Activated CD4-positive, CD25-positive, alpha-beta regulatory T cell treated with anti-CD3 and anti-CD28 coated beads, Interleukin-2, amount 50 U/mL, for 24 hours (primary cell): ENCODE results near the gene PPDPF.
"Not testable (repeated sequence)": the region's sequence is repeated elsewhere in the genome, so short reads cannot be mapped to it uniquely, and the experiment has no call there.

ENCODE experiments used
- ATAC-seq, 2 donors: fragments of 150-1000 bp; cut with Tn5 transposase; one replicate each; pipeline ENCODE4 v1.10.0; 2021; ENCODE audit warnings: mild to moderate bottlenecking in 1 of 2, moderate library complexity in 1 of 2

PPDPF gene

DNA sequence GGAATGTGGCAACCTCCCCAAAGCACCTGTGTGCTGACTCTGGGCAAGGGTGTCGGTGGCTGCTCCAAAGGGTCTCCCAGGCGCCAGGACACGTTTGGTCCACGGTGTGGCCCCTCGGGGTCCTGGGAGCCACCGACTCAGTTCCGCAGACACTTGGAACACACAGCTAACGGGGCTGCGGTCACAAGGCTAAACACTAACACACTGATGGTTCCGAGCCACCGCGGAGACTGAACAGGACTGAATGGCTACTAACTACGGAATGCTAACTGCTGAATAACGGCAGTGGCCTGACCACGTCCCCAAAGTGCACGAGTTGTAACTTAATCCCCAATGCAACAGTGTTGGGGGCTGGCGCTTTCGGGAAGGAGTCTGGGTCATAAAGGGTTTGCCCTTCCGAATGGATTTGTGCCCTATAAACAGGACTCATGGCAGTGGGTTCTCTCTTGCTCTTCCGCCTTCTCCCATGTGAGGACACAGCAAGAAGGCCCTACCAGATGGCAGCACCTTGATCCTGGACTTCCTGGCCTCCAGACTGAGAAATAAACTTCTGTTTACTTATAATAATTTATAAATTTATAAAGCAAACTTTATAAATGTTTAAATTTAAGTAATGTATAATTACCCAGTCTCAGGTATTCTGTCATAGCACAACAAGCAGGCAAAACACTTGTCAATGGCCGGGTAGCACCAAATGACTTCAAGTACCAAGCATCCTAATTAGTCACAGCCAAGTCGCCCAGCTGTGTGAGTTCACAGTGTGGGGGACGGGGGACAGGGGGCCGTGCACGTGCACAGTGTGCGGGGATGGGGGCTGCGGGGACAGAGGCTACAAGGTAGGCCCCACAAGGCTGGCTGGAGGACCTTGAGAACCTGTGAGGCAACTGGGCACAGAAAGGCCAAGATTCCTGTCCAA lies 19.4 kb upstream of the PPDPF start:
- ATAC-seq, result no peak

- ATAC-seq, result no peak
Observed at GRCh38 chr20:63501818-63502670, 18.5 kb upstream of the PPDPF start.

DNA sequence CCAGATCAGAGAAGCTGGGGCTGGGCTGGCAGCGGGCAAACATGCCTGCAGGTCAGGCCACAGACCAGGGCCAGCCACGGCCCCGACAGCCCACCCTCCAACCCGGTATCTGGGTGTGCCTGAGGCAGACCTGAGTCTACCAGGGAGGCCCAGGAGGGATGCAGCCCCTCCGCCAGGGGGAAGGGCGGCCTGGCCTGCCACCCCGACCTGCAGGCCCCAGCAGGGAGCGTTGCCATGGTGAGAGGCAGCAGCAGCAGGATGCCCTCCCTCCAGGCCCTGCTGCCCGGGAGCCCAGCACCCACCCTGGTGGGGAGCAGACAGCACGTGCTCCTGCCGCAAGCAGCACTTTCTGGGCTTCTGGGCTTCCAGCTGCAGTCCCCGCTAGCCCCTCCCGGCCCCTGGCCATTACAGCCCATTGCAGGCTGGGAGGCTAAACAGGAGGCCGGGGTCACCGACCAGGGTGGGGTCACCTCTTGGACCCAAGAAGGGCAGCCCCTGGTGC lies 17.8 kb upstream of the PPDPF start:
- no peak for ATAC-seq

DNA sequence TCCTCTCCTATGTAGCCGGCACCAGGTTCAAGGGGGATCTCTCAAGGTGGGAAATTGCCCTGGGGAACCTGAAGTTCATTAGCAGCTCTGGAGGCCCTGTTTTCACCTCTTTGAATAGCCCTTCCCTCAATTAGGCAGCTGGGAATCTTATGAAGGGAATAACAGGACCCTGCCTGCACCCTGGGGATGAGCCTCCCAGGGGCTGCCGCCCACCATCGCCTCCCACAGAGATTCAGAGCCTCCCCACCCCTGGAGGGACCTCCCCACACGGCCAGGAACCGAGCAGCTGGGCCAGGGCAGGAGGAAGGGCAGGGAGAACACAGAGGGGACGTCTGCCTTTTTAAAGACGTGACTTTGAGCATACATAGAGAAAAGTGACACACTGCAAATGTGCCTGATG lies 17.0 kb upstream of the PPDPF start:
- ATAC-seq, result no peak

DNA sequence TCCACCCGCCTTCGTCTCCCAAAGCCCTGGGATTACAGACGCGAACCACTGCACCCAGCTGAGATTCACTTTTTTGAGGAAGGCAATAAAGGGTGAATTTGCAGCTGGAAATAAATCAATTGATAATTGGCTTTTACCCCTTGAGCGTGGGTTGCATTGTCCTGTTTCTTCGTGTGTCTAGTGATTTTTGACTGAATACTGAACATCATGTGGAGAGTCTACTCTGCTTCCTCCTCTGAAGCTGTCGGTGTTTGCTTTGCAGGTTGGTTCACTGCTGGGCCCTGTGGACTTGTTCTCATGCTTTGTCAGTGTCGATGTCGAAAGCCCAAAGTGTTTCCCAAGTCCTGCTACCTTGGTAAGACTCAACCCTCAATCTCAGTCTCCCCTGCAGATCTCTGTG lies 15.9 kb upstream of the PPDPF start:
- no peak for ATAC-seq

GRCh38 chr20:63505281-63505680 lies 15.3 kb upstream of the PPDPF start:
- no peak for ATAC-seq

DNA sequence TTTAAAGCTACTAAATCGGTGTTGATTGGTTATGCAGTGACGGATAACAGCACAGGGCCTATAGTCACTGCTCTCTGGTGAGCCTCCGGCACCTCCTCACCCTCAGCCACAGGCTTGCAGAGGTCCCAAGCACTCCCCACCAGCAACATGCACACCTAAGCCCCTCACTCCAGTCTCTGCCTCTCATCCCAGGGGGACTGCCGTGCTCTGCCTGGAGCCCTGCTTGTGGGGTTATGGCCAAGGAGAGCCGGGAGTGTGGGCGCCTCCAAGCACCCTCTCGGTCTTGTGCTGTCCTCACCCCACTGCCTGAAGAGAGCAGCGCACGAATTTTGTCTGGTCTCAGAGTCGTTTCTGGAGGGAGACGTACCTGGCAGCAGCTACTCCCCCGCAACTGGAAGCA lies 14.8 kb upstream of the PPDPF start:
- ATAC-seq, result no peak

DNA sequence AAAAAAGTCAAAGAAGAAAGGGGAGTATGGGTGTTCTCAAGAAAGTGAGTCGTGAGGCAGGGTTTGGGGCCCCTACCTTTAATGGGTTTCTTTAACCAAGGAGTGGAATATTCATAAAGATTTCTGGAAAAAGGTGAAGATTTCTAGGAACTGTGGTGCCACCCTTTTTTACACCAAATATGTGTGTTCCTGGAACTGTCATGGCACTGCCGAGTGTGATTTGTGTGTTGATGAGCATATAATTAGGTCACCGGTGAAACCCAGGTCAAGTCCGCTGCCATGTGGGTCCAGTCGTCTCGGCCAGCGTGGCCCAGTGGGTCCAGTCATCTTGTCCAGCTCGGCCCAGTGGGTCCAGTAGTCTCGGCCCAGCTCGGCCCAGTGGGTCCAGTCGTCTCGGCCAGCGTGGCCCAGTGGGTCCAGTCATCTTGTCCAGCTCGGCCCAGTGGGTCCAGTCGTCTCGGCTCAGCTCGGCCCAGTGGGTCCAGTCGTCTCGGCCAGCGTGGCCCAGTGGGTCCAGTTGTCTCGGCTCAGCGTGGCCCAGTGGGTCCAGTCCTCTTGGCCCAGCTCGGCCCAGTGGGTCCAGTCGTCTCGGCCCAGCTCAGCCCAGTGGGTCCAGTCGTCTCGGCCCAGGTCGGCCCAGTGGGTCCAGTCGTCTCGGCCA lies 13.4 kb upstream of the PPDPF start:
- ATAC-seq, result peak in 1 of 2 donors; percentile 36

- peak in 1 of 2 donors; percentile 13 for ATAC-seq
Observed at GRCh38 chr20:63508072-63508768, 12.3 kb upstream of the PPDPF start.

DNA sequence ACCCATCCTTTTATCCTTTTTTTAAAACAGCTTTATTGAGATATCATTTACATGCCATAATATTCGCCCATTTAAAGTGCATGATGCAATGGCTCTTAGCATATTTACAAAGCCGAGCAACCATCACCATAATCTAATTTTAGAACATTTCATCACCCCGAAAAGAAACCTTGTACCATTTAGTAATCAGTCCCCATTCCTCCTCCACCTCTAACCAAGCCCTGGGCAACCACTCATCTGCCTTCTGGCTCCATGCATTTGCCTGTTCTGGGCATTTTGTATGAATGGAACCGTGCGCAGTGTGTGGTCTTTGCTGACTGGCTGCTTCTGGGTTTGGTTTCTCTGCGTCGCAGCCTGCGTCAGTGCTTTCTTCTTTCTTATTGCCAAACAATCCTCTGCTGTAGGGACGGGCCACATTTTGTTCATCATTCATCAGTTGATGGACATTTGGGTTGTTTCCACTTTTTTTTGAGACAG lies 11.4 kb upstream of the PPDPF start:
- no peak for ATAC-seq

GRCh38 chr20:63513207-63513606 lies 7.4 kb upstream of the PPDPF start:
- no peak for ATAC-seq

DNA sequence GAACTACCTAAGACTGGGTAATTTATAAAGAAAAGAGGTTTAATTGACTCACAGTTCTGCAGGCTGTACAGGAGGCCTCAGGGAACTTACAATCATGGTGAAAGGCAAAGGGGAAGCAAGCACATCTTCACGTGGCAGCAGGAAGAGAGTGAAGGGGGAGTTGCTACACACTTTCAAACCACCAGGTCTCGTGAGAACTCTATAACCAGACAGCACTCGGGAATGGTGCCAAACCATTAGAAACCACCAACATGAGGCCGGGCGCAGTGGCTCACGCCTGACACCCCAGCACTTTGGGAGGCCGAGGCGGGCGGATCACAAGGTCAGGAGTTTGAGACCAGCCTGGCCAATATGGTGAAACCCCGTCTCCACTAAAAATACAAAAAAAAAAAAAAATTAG lies 6.0 kb upstream of the PPDPF start:
- not testable (repeated sequence) for ATAC-seq

- no peak for ATAC-seq
Observed at GRCh38 chr20:63517376-63518309, 2.9 kb upstream of the PPDPF start.

DNA sequence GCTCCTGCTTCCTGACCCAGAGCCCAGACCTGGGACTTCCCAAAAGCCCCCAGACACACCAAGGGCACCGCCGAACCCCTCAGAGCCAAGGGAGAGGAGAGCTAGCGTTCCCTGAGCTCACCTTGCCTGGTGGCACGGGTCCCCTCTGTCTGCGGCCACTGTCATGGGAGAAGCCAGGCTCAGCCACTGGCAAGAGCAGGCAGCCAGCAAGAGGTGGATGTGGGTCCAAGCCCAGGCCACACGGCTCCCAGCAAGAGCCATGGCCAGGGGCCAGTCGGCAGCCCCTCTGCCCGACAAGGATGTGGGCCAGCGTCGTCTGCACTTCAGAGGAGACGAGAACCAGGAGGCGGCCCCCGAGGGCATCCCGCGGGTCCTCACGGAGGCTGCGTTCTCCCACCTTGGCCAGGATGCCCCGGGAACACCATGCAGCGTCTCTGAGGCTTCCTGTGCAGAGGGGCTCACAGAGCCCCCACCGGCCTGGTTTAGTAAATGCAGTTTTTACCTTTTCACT lies 2.2 kb upstream of the PPDPF start:
- ATAC-seq, result no peak

GRCh38 chr20:63518946-63519667 lies 1.5 kb upstream of the PPDPF start:
- ATAC-seq, result no peak

DNA sequence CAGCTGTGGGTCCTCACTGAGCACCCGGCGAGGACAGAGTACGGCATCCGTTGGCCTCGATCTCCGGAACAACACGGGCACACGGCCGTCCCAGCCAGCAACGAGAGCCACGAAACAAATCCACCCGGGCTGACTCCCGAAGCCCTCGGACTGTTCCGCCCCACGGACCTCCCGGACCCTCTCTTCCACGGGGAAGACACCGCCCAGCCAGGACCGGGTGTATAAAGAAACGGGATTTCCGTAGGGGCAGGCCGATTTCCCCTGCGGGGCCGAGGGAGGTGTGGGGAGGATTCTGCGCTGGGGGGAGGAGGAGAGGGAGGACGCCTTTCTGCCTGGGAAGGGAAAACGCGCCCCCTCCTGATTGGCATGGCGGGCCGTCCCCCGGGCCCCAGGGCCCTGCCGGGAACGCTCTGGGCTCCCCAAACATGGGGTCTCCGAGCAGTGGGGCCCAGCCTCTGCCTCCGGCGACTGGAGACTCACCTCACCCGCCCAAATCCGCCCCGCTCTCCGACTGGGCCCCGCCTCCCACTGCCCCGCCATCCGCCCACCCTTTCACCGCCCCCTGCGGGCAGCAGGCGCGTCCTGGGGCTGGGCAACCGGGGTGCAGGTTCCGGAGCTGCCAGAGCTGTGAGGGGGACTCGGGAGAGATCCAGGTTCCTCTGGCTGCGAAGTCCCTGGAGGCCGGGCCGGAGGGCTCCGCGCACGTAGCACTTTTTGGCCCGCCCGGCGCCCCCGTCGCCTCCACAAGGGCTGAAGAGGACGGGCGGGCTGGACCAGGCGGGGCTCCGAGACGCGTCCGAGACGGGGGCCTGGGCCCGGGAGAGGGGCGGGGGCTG lies 679 bp upstream of the PPDPF start:
- ATAC-seq, result peak; percentile 51 to 53

DNA sequence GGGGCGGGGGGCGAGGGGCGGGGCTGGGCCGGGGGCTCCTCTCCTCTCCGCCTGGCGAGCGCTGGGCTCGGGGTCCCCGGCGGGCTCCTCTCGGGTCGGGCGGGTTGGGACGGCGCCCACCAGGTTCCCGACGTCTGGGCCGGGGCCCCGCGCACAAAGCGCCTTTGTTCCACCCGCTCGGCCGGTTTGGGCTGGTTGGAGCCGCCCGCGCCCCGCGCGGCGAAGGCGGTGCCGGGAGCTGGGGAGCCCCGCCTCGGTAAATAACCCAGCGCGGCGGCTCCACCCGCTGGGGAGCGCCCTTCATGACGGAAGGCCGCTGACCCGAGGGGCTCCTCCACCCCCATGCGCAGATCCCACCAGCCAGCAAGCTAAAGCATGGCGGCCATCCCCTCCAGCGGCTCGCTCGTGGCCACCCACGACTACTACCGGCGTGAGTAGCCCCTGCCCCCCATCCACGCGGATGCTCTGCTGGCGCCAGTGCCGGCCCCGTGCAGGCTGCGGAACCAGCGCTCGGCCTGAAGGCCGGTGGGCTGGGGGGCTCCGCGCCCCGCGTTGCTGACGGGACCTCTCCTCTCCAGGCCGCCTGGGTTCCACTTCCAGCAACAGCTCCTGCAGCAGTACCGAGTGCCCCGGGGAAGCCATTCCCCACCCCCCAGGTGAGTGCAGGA lies 503 bp downstream of the PPDPF start:
- ATAC-seq, result peak; percentile 67 to 69

DNA sequence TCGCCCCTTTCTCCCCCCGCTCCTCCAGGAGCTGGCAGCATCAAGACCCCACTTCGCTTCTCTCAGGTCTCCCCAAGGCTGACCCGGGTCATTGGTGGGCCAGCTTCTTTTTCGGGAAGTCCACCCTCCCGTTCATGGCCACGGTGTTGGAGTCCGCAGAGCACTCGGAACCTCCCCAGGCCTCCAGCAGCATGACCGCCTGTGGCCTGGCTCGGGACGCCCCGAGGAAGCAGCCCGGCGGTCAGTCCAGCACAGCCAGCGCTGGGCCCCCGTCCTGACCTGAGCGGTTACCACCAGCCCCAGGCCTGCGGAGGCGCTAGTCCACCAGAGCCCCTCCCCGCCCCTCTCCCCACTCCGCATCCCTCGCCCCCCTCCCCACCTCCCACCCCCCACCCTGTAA lies 1.0 kb downstream of the PPDPF start:
- ATAC-seq, result no peak
